ENCODE measurements around the gene KIF21B.
"Not testable (repeated sequence)": the region's sequence is repeated elsewhere in the genome, so short reads cannot be mapped to it uniquely, and the experiment has no call there.

KIF21B gene

DNA sequence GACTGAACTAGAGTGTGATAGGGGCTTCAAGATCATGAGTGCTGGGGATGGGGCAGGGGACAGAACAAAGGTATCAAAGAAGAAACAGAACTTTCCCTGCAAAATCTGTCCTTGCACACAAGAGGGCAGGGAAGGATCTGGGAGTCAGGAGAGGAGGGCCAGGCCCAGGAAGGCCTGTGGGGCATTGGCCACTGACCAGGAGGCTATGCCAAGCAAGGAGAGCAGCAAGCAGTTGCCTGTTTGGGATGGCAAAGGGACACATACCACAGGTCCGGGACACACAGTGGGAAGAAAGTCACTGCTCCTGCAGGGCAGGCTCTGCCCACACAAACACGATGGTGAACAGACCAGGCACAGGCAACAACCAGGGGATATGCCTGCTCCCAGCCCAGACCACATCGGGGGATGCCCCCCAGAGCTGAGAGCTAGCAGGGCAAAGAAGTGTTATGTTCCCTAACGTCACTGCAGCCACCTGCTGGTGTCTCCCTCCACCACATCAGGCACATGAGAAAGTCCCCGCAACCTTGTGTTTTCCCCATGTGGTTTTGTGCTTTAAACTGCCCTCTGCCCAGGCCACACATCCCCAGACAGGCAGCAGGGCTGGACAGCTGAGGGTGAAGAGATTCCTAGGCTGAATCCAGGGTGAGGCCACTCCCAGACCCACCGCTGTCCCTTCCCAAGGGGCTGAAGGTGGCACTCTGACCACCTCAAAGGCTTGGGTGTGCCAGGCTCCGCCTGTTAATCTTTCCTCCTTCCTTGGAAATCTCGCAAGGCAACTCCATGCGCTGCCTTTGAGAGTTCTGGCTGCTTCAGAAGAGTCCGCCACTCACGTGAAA is 53.6 kb downstream of the KIF21B start:
- FAIRE-seq = no peak

DNA sequence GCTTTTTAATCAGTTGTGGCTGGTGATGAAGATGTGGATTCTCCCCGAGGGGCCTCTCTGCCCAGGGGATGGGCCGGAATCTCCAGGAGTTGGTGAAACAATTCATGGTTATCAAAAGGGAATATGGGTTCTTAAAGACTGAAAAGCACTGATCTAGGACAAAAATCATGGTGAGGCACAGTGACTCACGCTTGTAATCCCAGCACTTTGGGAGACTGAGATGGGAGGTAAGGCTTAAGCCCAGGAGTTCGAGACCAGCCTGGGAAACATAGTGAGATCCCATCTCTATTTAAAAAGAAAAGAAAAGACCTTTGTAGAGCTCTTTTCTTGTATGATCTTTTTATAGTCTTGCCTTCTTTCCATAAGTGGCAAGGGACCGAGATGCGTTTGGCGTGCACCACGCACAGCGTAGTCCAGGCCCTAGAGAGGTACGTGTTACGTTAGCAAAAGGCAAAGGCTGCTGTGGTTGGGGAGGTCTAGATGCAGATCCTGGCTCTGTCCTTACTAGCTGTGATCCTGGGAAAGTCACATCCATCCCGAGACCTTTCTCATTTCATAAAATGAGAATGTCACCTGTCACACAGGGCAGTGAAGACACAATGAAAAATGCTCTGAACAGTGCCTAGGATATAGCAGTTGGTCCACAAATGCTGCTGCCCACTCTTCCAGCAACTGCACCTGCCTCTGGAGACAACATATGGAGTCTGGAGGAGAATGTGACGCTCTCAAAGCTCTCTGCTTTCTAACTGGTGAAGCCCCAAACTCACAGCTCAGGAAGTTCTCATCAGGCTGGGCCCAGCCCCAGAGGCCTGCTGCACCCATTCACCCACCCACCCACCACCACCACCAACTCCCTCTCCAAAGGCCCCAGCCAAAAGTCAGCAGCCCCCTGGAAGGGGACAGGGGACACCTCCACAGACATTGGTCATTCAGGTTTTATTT is 54.8 kb downstream of the KIF21B start:
- no peak for FAIRE-seq

DNA sequence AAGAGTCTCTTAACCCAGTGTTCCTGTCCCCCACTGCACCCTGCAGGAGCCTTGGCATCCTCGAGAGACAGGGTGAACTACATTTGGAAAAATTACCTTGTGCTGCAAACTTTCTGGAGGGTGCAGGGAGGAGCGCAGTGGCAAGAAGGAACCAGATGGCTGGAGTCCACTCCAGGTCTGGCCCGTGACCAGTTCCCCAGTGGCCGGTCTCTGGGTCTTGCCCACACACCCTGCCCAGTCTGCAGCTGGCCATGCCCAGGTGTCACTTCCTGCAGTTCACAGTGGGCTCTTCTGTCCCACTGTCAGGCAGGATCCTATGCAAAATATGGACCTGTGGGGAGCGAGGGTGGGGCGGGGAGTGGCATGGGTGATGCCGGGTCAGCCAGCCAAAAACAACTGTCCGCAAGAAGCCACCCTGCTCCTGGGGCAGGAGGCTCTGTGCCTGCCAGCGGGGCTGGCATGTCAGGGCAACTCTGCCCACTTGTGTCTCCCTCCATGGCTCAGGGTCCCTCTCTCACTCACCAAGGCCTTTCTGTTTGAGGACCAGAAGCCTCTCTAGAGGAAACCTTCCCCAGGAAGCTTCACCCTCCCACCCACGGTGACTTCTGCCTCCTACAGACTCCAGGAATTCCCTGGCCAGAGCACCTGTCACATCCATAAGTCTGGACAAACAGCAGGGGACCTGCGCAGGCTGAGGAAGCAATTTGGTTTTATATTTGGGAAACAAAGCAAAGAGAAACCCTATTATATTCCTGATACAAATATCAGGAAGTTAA is 55.6 kb downstream of the KIF21B start:
- no peak for FAIRE-seq

DNA sequence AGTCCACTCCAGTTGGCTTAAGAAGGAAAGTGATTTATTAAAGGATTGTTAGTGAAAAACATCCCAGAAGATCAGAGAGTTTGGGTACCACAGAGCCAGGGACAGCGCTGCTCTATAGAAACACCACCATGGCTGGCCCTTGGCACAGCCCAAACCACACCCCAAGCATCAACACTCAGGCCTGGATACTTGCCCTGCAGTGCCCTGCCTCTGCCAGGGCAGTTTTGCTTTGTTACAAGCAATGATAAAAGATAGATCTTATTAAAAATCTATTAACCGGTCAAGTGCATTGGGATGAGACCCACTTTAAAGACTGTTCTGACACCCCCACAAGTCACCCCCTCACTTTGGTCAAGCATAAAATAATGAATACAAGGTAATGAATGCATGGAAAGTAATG is 56.6 kb downstream of the KIF21B start:
- FAIRE-seq = no peak

DNA sequence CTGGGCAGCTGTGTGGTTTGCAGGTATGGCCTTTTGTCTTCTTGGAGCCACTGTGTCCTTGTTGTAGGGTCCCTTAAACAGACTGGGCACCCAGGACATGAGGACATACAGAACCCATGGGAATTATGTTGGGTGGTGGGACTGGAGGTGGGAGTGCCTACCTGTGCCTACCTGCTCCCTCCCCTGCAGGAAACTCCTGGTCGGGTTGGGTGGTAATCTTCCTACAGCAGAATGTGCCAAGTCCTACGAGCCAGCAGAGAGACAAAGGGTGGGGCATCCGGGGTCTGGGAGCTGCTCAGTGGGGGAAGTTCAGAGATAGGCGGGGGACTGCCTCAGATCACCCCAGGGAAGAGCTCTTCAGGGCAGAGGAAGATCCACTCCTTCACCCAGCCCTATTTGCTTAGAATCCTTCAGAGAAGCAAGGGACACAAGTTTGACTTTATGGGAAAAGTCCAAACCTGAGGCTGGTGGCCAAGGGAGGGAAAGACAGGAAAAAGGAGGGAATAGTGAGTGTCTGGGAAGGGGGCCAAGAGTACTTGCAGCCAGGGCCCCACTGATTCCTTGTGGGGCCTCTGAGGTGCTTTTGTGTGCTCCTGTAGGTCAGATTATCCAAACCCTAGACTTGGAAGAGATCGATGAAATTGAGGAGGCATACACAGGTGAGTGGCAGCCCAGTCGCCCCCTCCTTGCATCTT is 58.3 kb downstream of the KIF21B start:
- FAIRE-seq = no peak

DNA sequence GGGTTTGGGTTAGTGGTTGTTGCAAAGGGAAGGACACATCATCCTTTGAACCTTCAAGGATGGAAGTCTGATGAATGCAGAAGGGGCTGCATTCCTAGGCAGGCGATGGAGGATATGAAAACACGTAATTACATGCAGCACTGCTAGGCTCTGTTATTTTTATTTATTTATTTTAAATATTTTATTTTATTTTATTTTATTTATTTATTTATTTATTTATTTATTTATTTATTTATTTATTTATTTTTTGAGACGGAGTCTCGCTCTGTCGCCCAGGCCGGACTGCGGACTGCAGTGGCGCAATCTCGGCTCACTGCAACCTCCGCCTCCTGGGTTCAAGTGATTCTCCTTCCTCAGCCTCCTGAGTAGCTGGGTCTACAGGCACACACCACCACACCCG is 59.6 kb downstream of the KIF21B start:
- not testable (repeated sequence) for FAIRE-seq

DNA sequence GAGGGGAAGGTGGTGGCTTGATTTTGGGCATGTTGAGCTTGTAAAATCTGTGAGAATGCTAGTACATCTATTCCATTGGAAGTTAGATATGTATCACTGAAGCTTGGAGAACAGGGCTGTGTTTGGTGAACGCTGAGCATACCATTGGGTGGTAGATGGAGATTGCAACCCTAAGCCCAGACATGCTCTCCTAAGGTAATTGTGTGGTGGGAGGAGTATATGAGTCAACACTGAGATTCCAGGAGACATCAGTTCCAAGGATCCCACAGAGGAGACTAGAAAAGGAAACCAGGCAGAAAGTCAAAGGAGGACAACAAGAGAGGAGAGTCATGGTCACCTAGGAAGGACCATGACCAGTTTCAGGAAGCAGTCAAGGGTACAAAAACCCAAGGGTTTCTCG is 60.4 kb downstream of the KIF21B start:
- FAIRE-seq = no peak

DNA sequence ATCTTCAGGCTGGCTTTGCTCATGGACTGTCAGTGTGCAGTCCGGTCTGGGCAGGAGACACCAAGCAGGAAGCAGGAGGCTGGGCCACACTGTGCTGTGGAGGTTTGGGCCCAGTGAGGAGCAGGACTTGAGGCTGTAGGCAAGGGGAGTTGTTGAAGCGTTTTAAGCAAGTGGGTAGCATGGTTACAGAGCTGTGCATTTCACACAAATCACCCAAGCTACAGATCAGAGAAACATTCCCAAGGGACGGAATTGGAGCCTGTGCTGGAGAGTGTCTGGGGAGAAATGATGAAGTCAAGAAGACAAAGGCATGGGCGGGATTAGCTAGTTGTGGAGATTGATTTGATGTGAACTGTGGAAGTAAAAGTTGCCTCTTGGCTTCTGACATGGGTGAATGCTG is 60.9 kb downstream of the KIF21B start:
- no peak for FAIRE-seq

DNA sequence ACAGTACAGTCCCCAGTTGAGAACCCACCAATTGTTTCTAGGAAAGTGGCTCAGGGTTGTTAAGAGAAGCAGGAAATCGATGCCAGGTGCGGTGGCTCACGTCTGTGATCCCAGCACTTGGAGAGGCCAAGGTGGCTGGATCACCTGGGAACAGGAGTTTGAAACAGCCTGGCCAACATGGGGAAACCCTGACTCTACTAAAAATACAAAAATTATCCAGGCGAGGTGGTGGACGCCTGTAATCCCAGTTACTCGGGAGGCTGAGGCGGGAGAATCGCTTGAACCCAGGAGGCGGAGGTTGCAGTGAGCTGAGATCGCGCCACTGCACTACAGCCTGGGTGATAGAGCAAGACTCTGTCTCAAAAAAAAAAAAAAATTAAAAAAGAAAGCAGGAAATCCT is 61.4 kb downstream of the KIF21B start:
- not testable (repeated sequence) for FAIRE-seq

DNA sequence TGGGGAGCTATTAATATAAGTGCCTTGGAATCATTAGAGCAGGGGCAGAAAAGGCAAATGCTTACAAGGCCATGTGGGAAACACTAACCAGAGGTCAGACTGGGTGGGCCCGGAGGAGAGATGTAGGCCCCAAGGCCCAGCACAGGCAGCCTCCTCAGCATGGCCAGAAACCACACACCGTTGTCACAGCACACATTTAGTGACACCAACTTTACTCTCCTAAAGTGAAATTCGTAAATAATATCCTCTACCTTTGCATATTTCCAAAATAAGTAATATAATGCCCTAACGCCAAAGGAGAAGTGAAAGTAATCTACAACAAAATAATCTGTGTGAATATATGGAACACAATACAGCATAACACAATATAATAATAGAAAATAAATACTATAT is 62.6 kb downstream of the KIF21B start:
- no peak for FAIRE-seq

DNA sequence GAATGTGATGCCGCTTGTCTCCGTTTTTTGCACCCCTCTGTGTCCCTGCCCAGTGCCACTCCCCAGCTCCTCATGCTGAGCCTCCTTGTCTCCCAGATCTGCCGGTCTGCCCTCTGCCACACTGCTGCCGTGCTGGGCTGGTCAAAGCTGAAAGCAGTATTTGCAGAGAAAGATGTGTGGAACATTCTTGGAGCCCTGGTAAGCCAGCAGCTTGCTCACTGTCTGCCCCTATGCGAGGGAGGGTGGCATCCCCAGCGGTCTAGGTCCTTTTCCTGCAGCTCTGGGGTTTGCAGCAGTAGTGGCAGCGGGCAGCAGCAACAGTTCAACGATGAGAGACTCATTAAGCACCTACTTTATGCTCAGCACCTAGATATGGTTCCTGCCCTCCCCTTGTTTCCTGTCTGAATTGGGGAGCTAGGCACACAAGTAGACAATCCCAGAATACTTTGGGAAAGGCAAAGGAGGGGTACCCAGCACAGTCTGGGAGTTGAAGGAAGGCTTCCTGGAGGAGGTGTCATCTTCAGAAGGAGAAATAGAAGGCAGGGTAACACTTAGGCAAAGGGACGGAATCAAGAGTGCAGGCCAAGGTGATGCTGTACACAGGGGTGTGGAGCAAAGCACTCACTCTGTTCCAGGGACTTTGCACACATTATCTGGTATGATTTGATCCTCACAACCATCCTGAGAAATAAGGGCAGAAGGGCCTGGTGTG is 63.1 kb downstream of the KIF21B start:
- no peak for FAIRE-seq

DNA sequence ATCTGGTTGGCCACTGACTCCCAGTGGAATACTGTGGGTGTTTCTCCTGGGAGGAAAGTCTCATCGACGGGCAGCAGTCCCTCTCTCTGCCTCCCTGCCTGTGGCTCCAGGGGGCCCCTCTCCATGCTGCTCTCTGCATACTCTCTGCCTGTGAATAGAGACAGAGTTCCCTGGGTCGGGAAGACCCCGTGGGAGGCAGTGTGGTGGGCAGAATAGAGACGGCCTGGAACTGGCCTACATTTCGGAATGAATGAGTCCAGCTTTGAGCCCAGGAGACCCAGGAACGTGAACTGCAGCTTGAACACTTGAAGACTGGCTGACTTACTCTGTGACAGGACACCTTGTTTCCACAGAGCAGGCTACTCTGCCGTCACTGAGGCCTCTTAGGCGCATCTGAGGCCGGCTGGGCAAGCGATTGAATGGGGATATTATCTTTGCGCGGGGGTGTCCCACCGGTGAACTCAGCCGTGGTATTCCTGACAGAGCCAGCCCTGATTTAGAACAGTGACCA is 64.0 kb downstream of the KIF21B start:
- no peak for FAIRE-seq

DNA sequence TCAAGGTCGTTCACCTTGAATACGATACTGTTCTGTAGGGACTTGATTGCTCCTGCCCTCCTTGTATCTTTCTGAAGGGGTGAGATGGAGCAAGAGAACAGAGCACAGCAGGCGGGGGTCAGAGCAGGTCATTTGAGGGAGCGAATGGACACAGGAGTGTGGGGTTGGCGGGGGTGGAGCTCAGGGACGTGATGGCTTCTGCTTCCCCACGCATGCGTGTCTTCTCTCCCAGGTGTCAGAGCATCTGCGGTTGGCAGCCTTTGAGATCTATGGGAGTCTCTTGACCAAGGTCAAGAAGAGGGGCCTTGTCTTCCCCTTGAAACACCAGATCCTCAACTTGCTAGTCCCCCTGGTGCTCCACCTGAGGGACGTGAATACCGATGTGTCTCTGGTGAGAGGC is 64.9 kb downstream of the KIF21B start:
- FAIRE-seq = no peak

DNA sequence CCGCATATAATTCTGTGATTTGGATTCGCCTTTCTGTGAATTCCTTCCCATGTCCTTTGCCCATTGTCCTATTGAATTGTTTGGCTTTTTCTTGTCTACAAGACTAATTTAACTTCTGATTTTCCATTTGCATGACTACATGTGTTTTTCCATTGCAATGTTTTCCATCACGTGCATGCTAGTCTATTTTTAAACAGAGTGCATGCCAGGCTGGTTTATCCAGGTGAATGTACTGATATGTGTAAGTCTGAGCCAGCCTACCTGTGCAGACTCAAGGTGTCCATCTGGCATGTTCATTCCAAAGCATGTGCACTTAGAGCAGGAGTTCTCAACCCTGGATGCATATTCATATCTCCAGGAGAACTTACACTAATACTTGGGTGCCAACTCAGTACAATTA is 69.1 kb downstream of the KIF21B start:
- FAIRE-seq = no peak

DNA sequence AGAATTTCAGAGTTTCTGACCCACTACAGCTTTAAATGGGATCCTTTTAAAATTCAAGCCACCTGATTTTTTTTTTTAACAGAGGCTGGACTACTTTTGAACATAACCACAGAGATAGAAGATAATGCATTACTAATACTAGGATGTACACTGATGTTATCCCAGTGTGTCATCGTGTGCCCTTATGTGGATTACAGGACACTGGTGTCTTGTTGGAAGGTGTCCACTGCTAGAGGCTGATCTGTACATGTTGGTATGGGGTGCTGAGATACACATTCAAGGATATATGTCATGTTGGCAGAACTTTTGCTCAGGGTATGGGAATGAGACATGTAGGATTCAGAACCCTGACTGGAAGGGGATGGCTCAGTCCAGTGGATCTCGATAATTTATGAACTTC is 72.5 kb downstream of the KIF21B start:
- FAIRE-seq = no peak

DNA sequence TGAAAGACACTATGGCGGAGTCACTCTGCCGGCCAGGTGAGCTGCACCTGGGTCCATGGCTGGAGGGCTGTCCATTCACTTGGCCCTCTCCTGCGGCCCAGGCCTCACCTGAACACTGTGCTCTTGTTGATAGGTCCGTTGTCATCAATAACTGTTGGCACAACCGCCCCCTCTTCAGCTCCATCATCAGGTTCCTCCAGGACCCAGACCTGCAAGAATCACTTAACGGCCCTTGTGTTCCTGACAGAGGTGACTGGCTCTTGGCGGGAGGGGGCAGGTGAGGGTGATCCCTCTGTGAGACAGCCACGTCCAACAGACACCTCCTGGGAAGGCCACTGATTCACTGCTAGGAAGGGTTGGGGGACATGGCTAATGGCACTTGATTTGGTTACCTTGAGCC is 73.9 kb downstream of the KIF21B start:
- FAIRE-seq = no peak

DNA sequence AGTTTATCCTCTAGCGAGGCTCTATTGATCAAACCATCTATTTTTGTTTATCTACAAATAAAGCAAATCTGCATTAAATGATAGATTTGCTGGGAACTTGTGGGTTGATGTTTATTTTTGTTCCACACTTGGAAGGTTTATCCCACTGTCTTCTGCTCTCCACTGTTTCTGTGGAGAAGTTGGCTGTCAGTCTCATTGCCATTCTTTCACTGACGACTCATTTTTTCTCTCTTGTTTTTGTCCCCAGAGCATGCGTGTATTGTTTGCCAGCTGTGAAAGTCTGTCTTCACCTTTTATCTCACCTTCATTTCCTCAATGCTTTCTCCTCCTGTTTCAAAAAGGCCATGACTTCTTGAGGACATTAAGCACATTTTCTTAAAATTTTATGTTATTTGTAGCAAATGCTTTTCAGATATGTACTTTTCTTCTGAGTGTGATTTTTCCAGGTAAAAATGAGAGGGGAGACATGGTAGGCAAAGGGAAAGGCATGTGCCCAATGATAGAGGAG is 76.4 kb downstream of the KIF21B start:
- FAIRE-seq = no peak

DNA sequence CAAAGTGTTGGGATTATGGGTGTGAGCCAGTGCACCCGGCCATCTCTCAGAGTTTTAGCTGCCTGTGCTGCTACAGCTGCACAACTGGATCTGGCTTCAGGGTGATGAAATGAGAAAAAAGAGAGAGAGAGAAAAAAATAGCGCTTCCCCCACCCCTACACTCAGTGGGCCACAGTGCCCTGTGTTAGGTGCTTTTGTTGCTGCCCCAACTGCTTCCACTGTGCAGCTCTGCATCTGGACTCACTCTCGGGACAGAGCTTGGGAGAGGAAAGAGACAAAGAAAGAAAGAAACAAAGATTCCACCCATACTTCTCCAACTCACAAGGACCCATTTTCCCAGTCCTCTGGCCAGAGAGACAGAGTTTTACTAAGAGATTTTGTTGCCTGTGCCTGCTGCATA is 78.4 kb downstream of the KIF21B start:
- no peak for FAIRE-seq

DNA sequence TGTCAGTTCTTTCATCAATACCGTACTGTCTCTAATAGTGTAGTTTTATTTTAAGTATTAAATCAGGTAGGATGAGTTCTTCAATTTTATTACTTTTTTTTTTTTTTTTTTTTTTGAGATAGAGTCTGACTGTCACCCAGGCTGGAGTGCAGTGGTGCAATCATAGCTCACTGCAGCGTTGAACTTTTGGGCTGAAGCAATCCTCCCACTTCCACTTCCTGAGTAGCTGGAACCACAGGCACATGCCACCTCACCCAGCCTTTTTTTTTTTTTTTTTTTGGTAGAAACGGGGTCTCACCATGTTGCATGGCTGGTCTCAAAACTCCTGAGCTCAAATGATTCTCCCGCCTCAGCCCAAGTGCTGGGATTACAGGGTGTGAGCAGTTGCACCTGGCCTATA is 84.6 kb downstream of the KIF21B start:
- FAIRE-seq = no peak

DNA sequence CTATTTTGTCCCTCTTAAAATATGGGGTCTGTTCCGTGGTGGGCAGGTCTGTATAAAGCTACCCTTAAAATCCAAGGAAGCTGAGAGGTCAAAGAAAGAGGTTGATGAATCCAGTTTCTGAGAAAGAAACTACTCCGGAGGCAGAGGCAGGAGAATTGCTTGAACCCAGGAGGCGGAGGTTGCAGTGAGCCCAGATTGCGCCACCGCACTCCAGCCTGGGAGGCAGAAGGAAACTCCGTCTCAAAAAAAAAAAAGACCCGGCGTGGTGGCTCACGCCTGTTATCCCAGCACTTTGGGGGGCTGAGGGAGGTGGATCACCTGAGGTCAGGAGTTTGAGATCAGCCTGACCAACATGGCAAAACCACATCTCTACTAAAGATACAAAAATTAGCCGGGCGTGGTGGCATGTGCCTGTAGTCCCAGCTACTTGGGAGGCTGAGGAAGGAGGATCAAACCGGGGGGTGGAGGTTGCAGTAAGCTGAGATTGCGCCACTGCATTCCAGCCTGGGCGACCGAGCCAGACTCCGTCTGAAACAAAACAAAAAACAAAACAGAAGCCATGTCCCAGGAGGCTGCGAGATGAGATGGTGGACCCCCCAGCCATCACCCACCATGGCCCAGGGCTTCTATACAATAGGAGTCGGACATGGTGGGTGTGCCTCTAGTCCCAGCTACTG is 88.1 kb downstream of the KIF21B start:
- FAIRE-seq = not testable (repeated sequence)

Data from TTC549 (cell line).